ENCODE results near the gene TLE6.
"Not testable (repeated sequence)": the region's sequence is repeated elsewhere in the genome, so short reads cannot be mapped to it uniquely, and the experiment has no call there.

The TLE6 gene

GRCh38 chr19:3004522-3004921 is 27.2 kb downstream of the TLE6 start:
- DNase-seq (ENCODE audit: low spot score): no peak

- DNase-seq (ENCODE audit: low spot score): no peak
Observed at GRCh38 chr19:3005345-3005744, 28.0 kb downstream of the TLE6 start.

GRCh38 chr19:3006075-3006767 is 28.9 kb downstream of the TLE6 start:
- no peak for DNase-seq (ENCODE audit: low spot score)

- DNase-seq (ENCODE audit: low spot score): no peak
Observed at GRCh38 chr19:3007975-3008374, 30.6 kb downstream of the TLE6 start.

- no peak for DNase-seq (ENCODE audit: low spot score)
Observed at GRCh38 chr19:3008994-3009393, 31.6 kb downstream of the TLE6 start.

- DNase-seq (ENCODE audit: low spot score): no peak
Observed at GRCh38 chr19:3010871-3011270, 33.5 kb downstream of the TLE6 start.

- DNase-seq (ENCODE audit: low spot score): not testable (repeated sequence)
Observed at GRCh38 chr19:3012059-3012458, 34.7 kb downstream of the TLE6 start.

- DNase-seq (ENCODE audit: low spot score): no peak
Observed at GRCh38 chr19:3012621-3013262, 35.4 kb downstream of the TLE6 start.

GRCh38 chr19:3013263-3013725 is 35.9 kb downstream of the TLE6 start:
- no peak for DNase-seq (ENCODE audit: low spot score)

- DNase-seq (ENCODE audit: low spot score): no peak
Observed at GRCh38 chr19:3014135-3014534, 36.8 kb downstream of the TLE6 start.

- DNase-seq (ENCODE audit: low spot score): no peak
Observed at GRCh38 chr19:3015126-3016057, 38.0 kb downstream of the TLE6 start.

GRCh38 chr19:3017923-3018322 is 40.6 kb downstream of the TLE6 start:
- no peak for DNase-seq (ENCODE audit: low spot score)

GRCh38 chr19:3019211-3019854 is 42.0 kb downstream of the TLE6 start:
- DNase-seq (ENCODE audit: low spot score): no peak

- DNase-seq (ENCODE audit: low spot score): no peak
Observed at GRCh38 chr19:3020321-3020960, 43.1 kb downstream of the TLE6 start.

GRCh38 chr19:3024509-3024869 is 47.1 kb downstream of the TLE6 start:
- no peak for DNase-seq (ENCODE audit: low spot score)

- no peak for DNase-seq (ENCODE audit: low spot score)
Observed at GRCh38 chr19:3024870-3025548, 47.6 kb downstream of the TLE6 start.

- no peak for DNase-seq (ENCODE audit: low spot score)
Observed at GRCh38 chr19:3025549-3025886, 48.2 kb downstream of the TLE6 start.

GRCh38 chr19:3026768-3027167 is 49.4 kb downstream of the TLE6 start:
- DNase-seq (ENCODE audit: low spot score): no peak

GRCh38 chr19:3027292-3027691 is 49.9 kb downstream of the TLE6 start:
- DNase-seq (ENCODE audit: low spot score): no peak

- DNase-seq (ENCODE audit: low spot score): no peak
Observed at GRCh38 chr19:3027981-3028304, 50.6 kb downstream of the TLE6 start.

GRCh38 chr19:3028305-3029064 is 51.1 kb downstream of the TLE6 start:
- DNase-seq (ENCODE audit: low spot score): no peak
